NCI-H774 (cell line): Measurements from ENCODE around the gene NCK1.
"Not testable (repeated sequence)": the region's sequence is repeated elsewhere in the genome, so short reads cannot be mapped to it uniquely, and the experiment has no call there.

Experiments used
- DNase-seq: peaks from one replicate; lab custom pipeline; 2025; lab: John Stamatoyannopoulos, UW

The NCK1 gene

DNA sequence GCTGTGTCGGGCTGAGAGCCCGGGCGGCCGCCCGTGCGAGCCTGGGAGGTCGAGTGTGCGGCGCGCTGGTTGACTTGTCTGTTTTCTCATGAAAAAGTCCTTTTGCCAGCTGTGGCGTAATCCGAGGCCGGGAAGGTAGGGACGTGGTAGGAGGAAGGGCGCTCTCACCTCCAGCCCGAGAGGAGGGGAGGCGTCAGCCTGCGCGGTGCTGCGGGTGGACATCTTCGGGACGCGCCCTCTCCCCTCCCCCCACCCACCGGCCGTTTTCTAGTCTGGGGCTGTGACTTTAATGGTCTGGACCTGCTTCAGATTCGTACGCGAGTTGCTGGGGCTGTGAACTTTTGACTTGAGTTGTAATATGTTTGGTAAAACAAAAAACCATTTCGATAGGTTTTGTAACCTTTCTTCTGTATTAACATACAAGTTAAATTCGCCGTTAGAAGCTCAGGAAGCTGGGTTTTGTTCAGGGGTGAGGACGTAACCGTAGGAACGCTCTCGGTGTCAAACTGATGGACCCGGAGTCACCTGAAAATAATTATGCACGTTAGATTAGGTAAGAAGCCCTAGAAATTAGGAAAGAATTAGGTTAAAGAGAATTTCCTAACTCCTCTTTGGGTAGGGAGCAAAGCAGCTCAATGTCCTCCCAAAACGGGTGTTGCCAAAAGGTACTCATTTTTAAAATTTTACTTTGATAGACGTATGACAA, 762 bp downstream of the NCK1 start:
- no peak for DNase-seq

DNA sequence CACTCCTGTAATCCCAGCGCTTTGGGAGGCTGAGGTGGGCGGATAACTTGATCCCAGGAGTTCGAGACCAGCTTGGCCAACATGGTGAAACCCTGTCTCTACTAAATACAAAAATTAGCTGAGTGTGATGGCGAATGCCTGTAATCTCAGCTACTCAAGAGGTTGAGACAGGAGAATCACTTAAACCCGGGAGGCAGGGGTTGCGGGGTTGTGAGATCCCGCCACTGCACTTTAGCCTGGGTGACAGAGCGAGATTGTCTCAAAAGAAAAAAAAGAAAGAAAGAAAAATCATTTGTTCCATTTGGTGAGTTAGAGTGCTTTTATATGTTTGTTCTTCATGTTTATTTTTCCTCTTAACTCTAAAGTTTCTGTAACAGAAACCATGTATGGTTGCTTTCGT, 7.3 kb downstream of the NCK1 start:
- no peak for DNase-seq

DNA sequence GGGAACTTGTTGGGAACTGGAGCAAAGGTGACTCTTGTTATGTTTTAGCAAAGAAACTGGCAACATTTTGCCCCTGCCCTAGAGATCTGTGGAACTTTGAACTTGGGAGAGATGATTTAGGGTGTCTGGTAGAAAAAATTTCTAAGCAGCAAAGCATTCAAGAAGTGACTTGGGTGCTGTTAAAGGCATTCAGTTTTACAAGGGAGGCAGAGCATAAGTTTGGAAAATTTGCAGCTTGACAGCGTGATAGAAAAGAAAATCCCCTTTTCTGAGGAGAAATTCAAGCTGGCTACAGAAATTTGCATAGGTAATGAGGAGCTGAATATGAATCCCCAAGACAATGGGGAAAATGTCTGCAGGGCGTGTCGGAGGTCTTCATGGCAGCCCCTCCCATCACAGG, 10.2 kb downstream of the NCK1 start:
- not testable (repeated sequence) for DNase-seq

DNA sequence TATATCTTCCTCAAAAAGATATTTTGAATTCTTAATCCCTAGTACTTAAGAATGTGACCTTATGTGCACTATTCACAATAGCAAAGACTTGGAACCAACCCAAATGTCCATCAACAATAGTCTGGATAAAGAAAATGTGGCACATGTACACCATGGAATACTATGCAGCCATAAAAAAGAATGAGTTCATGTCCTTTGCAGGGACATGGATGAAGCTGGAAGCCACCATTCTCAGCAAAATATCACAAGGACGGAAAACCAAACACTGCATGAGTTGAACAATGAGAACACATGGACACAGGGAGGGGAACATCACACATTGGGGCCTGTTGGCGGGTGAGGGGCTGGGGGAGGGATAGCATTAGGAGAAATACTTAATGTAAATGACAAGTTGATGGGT, 17.5 kb downstream of the NCK1 start:
- not testable (repeated sequence) for DNase-seq

DNA sequence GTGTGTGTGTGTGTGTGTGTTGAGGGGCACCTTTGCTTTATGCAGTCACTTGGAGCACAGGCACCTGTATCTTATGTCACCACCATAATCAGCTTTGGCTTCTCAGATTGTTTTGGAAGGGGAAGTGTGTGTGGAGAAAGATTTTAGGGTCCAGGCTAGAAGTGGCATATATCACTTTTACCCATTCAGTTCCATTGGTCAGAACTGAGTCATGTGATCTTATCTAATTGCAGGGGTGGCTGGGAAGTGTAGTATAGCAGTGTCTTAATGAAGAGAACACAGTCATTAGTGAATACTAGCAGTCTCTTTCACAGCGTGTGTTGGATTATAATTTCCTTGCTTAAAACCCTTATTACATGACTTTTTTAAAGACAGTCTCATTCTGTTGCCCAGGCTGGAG, 20.6 kb downstream of the NCK1 start:
- DNase-seq = no peak

DNA sequence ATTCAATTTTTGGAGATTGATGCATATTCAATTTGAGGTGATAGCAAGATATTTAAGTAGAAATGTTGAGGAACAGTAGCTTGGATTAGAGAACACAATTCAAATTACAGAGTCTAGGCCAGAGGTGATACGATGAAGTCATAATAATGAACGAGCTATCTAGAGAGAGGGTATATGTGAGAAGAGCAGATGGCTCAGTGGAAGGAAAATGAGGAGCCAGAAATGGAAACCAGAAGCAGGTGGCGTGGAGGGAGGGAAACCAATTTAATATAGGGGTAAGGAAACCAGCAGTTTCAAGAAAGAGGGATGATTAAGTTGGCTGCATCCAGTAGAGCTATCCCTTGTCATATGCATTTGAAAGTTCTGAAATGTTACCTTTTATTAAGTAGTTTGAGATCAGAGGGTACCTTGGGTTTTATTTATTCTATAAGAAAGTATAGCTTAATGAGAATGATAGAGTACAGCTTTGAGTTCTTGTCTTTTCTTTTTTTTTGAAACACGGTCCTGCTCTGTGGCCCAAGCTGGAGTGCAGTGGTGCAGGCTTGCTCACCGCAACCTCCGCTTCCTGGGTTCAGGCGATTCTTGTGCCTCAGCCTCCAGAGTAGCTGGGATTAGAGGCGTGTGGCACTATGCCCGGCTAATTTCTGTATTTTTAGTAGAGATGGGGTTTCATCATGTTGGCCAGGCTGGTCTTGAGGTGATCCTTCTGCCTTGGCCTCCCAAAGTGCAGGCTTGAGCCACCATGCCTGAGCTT, 22.1 kb downstream of the NCK1 start:
- no peak for DNase-seq

DNA sequence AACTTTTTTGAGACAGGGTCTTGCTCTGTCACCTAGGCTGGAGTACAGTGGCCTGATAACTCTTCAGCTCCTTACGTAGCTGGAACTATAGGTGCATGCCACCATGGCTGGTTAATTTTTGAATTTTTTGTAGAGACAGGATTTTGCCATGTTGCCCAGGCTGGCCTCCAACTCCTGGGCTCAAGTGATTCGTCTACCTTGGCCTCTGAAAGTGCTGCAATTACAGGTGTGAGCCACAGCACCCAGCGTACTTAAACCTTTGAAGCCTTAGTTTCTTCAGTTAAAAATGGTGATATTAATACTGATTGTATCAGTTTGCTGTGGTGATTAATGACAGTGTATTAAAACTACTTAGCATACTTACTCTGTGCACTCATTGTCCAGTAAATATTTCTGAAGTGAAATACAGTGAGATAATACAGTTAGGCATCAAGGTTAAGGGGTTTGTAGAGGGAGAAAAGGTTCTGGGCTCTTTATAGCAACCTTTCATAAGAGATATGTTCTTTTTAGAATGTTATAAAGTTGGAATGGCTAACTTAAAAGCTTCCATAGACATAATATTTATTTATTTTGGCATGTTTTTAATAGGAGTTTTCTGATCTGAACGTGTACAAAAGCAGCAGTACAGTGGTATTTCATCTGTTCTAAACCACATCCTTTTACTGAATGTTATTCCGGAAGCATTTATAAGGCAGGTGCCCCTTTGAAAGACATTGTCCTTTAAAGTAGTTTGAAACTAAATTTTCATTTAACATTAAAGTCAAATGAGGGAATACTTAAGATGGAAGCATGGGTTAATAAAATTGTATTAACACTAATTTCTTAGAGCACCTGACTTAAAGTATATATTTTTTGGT, 23.6 kb downstream of the NCK1 start:
- no peak for DNase-seq

DNA sequence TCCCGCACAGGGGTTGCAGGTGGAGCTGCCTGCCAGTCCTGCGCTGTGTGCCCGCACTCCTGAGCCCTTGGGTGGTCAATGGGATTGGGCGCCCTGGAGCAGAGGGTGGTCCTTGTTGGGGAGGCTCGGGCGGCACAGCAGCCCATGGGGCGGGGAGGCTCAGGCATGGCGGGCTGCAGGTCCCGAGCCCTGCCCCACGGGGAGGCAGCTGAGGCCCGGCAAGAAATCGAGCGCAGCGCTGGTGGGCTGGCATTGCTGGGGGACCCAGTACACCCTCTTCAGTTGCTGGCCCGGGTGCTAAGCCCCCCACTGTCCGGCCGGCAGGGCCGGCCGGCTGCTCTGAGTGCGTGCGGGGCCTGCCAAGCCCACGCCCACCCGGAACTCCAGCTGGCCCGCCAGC, 27.9 kb downstream of the NCK1 start:
- no peak for DNase-seq

DNA sequence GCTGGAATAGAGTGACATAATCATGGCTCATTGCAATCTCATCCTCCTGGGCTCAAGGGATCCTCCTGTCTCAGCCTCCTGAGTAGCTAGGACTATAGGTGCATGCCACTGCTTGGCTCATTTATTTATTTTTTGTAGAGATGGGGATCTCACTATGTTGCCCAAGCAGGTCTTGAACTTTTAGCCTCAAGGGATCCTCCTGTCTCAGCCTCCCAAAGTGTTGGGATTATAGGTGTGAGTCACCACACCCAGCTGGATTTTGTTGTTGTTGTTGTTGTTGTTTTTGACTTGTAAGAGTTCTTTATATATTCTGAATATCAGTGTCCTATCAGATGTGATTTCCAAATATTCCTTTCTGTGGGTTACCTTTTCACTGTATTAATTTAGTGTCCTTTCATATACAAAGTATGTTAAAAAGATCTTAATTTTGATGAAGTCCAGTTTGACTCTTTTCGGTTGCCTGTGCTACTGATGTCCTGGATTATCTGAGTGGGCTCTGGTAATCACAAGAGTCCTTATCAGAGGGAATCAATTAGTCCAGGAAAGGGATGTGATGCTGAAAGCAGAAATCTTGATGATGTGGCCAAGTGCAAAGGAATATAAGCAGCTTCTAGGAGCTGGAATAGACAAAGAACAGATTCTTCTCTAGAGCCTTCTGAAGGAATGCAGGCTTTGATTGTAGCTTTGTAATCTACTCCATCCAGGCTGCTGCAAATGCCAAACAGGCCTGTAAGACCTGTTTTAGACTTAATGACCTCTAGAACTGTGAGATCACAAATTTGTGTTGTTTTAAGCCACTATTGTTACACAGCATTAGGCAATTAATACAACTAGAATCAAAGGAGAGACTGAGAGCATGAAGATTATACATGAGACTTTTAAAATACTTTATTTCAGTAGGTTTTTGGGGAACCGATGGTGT, 30.2 kb downstream of the NCK1 start:
- DNase-seq = no peak

DNA sequence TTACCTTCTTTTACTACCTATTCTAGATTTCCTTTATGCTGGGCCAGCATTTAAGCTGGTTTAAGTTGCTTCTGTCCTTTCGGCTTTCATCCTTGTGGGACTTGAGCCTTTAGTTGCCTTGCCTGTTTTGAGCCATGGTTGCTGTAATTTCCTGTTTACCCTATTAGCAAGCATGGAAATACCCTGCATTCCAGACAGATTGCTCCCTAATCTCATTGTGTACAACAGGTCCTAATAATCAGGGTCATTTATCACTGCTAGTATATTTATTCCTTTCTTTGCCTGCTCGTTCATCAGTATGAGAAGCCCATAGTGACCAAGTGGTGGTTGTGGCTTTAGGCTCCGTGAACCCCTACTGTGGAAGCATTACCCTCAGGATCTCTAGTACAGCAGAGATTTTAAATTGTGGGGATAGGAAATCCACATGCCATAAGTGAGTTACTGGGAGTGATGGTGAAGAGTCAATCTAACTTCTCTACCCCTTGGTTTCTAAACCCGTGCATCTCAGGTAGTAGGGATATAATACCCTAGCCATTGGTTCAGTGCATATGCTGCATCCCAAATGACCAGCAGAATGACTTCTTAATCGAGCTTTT, 31.9 kb downstream of the NCK1 start:
- no peak for DNase-seq

DNA sequence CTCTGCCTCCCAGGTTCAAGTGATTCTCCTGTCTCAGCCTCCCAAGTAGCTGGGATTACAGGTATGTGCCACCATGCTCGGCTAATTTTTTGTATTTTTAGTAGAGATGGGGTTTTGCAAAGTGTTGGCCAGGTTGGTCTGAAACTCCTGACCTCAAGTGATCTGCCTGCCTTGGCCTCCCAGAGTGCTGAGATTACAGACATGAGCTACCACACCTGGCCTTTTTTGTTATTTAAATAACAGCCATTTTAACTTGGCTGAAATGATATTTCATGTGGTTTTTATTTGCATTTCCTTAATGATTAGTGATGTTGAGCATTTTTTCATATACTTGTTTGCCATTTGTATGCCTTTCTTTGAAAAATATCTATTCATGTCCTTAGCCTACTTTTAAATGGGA, 35.2 kb downstream of the NCK1 start:
- DNase-seq = not testable (repeated sequence)

DNA sequence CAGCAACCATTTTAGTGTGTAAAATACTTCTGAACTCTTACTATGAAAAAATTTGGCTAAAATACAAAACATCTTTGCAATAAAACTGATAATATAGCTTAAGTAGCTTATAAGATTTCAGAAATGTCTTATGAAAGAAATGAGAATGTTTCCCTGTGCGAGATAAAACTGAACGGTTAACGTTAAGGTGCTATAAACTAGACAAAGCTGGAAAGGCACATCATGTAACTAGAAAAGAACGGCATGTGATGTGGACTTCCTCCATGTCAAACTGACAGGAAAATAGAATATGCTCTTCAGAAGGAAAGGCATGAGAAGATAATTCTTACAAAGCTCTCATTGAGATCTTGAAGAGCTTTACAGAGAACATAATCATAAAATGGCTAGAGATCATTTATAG, 36.5 kb downstream of the NCK1 start:
- DNase-seq = no peak

DNA sequence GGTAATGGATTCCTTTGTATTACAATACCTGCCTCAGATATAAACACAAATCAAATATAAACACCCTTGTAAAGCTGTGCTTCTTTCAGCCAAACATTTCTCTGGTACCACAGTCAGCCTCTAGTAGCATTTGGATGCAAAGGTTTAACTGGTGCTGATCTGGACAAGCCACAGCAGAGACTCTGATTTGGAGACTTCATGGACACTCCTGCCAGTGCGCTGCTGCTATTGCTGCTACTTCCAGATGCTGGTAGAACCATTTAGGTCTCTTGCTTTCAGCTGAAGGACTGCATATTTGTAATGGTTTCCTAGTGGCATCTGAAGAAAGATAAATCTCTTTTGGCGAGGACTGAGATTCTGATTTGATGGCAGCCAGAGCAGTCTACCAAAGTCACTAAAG, 36.9 kb downstream of the NCK1 start:
- no peak for DNase-seq

DNA sequence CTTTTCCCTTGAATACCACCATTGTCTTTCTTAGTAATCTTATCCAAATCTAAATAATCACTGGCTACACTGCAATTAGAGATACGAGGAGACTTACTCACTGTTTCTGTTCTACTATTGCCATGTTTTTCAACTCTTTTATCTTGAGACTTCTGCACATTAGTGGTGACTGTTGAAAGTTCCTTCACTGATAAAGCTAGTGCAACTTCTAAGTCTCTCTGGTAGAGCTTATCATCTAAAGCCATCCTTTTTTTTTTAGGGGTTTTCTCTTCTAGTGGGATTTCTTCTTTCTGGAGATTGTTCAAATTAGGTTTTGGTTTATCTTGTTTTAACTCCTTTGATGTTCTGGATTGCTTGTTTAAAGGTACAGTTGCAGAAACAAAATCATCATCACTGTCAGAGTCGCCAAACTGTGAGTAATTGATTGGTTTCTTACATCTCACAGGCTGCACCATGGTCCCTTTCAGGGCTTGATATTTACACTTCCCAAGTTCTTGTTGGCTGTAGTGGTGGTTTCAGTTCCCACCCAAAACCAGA, 37.7 kb downstream of the NCK1 start:
- DNase-seq = no peak

DNA sequence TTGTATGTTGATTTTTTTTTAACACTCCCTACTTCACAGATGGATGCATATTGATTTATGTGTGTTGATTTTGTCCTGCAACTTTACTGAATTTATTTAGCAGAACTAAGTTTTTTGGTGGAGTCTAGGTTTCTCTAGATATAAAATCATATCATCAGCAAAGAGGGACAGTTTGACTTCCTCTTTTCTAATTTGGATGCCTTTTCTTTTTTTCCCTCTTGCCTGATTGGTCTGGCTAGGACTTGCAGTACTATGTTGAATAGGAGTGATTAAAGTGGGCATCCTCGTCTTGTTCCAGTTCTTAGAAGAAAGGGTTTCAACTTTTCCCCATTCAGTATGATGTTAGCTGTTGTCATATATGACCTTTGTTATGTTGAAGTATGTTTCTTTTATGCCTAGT, 38.7 kb downstream of the NCK1 start:
- DNase-seq = not testable (repeated sequence)

DNA sequence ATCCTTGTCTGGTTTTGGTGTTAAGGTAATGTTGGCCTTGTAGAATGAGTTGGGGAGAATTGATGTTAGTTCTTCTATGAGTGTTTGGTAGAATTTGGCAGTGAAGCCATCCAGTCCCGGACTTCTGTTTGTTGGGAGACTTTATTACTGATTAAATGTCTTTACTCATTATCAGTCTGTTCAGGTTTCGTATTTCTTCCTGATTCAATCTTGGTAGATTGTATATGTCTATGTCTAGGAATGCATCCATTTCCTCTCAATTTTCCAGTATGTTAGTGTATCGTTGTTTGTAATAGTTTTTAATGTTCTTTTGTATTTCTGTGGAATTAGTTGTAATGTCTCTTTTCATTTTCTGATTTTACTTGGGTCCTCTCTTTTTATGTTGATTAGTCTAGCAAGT, 39.4 kb downstream of the NCK1 start:
- no peak for DNase-seq

DNA sequence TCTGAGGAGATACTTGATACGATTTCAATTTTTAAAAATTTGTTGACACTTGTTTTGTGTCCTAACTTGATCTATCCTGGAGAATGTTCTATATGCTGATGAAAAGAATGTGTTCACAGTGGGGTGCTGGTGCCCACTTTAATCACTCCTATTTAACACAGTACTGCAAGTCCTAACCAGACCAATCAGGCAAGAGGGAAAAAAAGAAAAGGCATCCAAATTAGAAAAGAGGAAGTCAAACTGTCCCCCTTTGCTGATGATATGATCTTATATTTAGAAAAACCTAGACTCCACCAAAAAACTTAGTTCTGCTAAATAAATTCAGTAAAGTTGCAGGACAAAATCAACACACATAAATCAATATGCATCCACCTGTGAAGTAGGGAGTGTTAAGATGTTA, 40.5 kb downstream of the NCK1 start:
- not testable (repeated sequence) for DNase-seq

DNA sequence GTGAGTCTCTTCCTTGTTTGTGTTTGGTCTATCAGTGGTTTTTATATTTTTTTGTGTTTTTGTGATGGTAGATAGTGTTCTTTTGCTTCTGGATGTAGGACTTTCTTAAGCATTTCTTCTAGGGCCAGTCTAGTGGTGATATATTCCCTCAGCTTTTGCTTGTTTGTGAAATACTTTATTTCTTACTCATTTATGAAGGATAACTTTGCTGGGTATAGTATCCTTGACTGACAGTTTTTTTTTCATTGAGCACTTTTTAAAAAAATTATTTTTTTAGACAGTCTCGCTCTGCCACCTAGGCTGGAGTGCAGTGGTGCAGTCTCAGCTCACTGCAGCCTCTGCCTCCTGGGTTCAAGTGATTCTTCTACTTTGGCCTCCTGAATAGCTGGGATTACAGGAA, 41.9 kb downstream of the NCK1 start:
- DNase-seq = no peak

DNA sequence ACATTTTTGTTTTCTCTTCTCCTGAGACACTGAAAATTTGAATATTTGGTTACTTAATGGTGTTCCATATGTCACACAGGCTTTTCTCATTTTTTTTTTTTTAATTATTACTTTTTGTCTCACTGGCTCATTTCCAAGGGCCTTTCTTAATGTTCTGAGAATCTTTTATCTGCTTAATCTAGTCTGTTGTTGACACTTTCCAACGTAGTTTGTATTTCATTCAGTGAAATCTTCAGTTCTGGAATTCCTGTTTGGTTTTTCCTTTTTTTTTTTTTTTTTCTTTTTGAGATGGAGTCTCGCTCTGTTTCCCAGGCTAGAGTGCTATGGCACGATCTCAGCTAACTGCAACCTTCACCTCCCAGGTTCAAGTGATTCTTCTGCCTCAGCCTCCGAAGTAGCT, 42.7 kb downstream of the NCK1 start:
- DNase-seq = no peak

DNA sequence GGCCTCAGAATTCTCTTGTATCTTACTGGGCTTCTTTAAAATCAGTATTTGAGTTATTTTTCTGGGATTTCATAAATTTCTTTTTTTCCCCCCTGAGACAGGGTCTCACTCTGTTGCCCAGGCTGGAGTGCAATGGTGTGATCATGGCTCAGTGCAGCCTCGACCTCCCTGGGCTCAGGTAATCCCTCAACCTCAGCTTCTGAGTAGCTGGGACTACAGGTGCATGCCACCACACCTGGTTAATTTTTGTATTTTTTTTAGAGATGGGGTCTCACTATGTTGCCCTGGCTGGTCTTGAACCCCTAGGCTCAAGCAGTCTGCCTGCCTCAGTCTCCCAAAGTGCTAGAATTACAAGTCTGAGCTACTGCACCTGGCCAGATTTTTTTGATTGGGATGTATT, 43.5 kb downstream of the NCK1 start:
- DNase-seq = no peak

DNA sequence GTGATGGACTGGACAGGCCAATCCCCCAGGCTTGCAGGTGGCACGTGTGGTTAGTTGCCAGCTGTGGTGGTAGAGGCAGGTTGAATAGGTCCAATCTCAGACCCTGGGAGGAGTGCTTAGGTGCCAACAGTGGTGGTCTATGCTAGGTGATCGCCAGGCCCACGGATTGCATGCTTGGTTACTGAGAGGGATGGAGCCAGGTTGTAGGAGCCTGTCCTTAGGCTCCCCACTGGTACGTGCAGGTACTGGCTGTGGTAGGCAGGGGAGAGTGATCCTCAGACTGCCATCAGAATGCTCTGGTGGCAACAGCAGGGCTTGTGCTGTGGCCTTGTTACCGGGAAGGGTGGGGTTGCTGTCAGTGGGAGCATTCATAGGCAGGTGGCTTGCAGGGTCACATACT, 44.7 kb downstream of the NCK1 start:
- no peak for DNase-seq
